Measurements from ENCODE around the gene SLC37A3. TPM values are rescaled to one million over a fixed set of nuclear protein-coding genes. Genes with fewer than 3 reads are reported as not detected.

Gene SLC37A3
- total RNA-seq, 1 experiment from 2014 or later: 52.7 TPM

GRCh38 chr7:140415361-140415760 lies 17.0 kb upstream of the SLC37A3 start:
- H3K79me2 ChIP-seq (ENCODE audit: insufficient read depth, low read length): no peaks in the 10 kb centered on the region
- Mint-ChIP-seq H3K27ac (peak overlapping the region in 1 of 3 experiments; percentile 23; a peak in 1 of 7 replicates), H3K4me1 (0 out of 4 replicates have a peak, but pooled peaks cover 0 to 3% of the 10 kb centered on the region in 2 experiments), H3K9me3 (no peaks in the 10 kb centered on the region; a peak in 1 of 5 replicates), H3K4me3 (no peak overlapping the region), H3K36me3 (ENCODE audit: insufficient read depth in 1 of 3, low read depth in 3 of 3) (peaks cover 13 to 42% (median 30%) of the 10 kb centered on the region in 3 experiments), H3K27me3 (ENCODE audit: low read depth) (no peaks in the 10 kb centered on the region)
- no peak overlapping the region for H2BK12ac ChIP-seq (ENCODE audit: insufficient read length, low read depth, low read length)
- no peak overlapping the region for H2AK5ac ChIP-seq (ENCODE audit: insufficient read length, low read length)
- no peaks in the 10 kb centered on the region for H3K79me1 ChIP-seq (ENCODE audit: insufficient read depth, low read depth, low read length, poor library complexity, severe bottlenecking)
- TF ChIP-seq CTCF (conservative IDR thresholded peaks at IDR 0.05): no peak
- H3T11ph ChIP-seq (ENCODE audit: low read length): no peak overlapping the region
- no peak overlapping the region for H3K56ac ChIP-seq (ENCODE audit: insufficient read length, low read depth, low read length)
- H2AFZ ChIP-seq (ENCODE audit: low read length): no peak overlapping the region
- no peak overlapping the region for H3K18ac ChIP-seq (ENCODE audit: insufficient read length, low read depth, low read length)
- H3K4me1 ChIP-seq (ENCODE audit: insufficient read depth, low read length): no peaks in the 10 kb centered on the region
- WGBS (ENCODE audit: extremely low coverage, insufficient read length, low lambda C conversion rate): no CpG with 5 or more reads among the region's 3 CpGs
- no peaks in the 10 kb centered on the region for H3K9me3 ChIP-seq (ENCODE audit: control insufficient read depth, low read depth, low read length)
- H3K27ac ChIP-seq (ENCODE audit: insufficient read length, low read depth, low read length): no peak overlapping the region
- no peak overlapping the region for H2BK15ac ChIP-seq (ENCODE audit: low read depth, low read length)
- H4K20me1 ChIP-seq (ENCODE audit: control insufficient read depth, insufficient read depth, insufficient read length): no peaks in the 10 kb centered on the region
- no peak overlapping the region for H3K14ac ChIP-seq (ENCODE audit: insufficient read depth, low read length)
- H3K4me2 ChIP-seq (ENCODE audit: insufficient read depth, insufficient read length, low read length): no peak overlapping the region
- H4K91ac ChIP-seq (ENCODE audit: insufficient read length, low read depth, low read length): no peak overlapping the region
- no peak overlapping the region for H4K8ac ChIP-seq (replicated peaks; ENCODE audit: insufficient read length, low read depth, low read length)
- no peak overlapping the region for H3K23ac ChIP-seq (ENCODE audit: insufficient read length, low read depth, low read length)
- H2BK120ac ChIP-seq (ENCODE audit: low read depth, low read length, poor library complexity, severe bottlenecking): no peak overlapping the region
- DNase-seq: no peak
- H2BK5ac ChIP-seq (ENCODE audit: insufficient read length, low read length): no peak overlapping the region
- no peak overlapping the region for H2BK20ac ChIP-seq (ENCODE audit: low read depth, low read length, poor library complexity, severe bottlenecking)
- no peak overlapping the region for H3K4ac ChIP-seq (ENCODE audit: low read depth, low read length)
- H3K27me3 ChIP-seq (ENCODE audit: insufficient read depth, low read length): no peaks in the 10 kb centered on the region
- H3K23me2 ChIP-seq (ENCODE audit: insufficient read length, low read depth, low read length, poor library complexity, severe bottlenecking): no peaks in the 10 kb centered on the region
- no peak overlapping the region for H3K9ac ChIP-seq (ENCODE audit: extremely low read depth, insufficient read length, low read length)
- no peak overlapping the region for H4K5ac ChIP-seq (ENCODE audit: insufficient read length, low read depth, low read length)

All from H9 (cell line).